Testis (tissue), 2 donors: ENCODE data around the gene TNS1.
"Not testable (repeated sequence)": the region's sequence is repeated elsewhere in the genome, so short reads cannot be mapped to it uniquely, and the experiment has no call there.

ENCODE experiments used
- CTCF ChIP-seq, 3 experiments: fragments of 450-650 bp in 2 of 3; fragments of 200-600 bp in 1 of 3; sonication (generic) in 1 of 3; IDR thresholded peaks; one replicate each; pipeline ENCODE4 v1.5.1; 2016 to 2019; ENCODE audit warnings: antibody characterized with exemption in 3 of 3, mild to moderate bottlenecking in 2 of 3, moderate library complexity in 1 of 3
- POLR2A ChIP-seq: fragments of 450-650 bp; IDR thresholded peaks from one replicate; pipeline ENCODE4 v1.6.1; 2017; ENCODE audit warnings: antibody characterized with exemption, mild to moderate bottlenecking, moderate library complexity

GRCh38 chr2:218018842-218019125, 16.0 kb upstream of the TNS1 start:
- not testable (repeated sequence) for TF ChIP-seq POLR2A; CTCF (IDR thresholded peaks at IDR 0.05)
